ENCODE results near the gene MGAT3. TPM values are rescaled to one million over a fixed set of nuclear protein-coding genes. Genes with fewer than 3 reads are reported as not detected.

Gene MGAT3
- total RNA-seq, 4 donors from 2014 or later: 1.2 to 7.1 (median 3.6) TPM

DNA sequence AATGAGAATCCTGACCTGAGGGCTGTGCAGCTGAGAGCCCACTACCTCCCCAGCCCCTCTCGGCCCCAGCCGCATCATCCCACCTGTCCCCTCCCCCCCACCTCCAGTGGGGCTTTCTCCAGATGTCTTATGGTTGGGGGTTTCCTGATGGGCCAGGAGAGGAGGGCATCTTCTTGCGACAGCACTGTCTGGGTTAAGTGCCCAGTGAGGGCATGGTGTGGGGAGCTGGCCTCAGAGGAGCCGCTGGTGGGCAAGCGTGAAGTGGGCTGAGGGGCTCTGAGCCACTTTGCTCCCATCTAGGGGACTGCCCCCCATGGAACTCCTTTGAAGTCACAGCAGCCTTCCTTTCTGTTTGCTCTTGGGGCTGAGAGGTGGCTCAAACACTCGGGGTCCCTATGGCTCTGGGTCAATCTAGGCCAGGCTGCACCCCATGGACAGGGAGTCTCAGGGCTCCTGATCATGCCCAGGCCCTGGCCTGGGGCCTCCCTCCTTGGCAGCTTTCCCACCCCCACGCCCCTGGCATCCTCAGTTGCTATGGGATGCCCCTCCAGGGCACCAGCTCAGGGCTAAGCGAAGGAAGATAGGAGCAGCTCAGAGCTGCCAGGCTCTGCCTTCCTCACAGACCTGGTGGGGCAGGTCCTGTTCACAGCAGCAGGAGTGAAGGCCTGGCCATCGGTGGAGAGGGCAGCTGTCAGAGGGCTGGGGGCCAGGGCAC is 34.3 kb downstream of the MGAT3 start:
- Histone ChIP-seq H3K4me3 (no peak overlapping the region), H3K4me1 (peaks cover 1 to 20% (median 13%) of the 10 kb centered on the region in 4 donors), H3K9me3 (no peaks in the 10 kb centered on the region), H3K27ac (replicated peaks in 1 of 4) (no peak overlapping the region), H3K36me3 (peaks cover 0 to 13% (median 0%) of the 10 kb centered on the region in 4 donors), H3K27me3 (peaks cover 0 to 9% (median 0%) of the 10 kb centered on the region in 4 donors)
- TF ChIP-seq POLR2A (IDR thresholded peaks at IDR 0.05; ENCODE audit: low read depth): no peak
- TF ChIP-seq EP300 (IDR thresholded peaks at IDR 0.05): no peak
- TF ChIP-seq POLR2AphosphoS5 (IDR thresholded peaks at IDR 0.05): no peak
- TF ChIP-seq, protein P1, sequence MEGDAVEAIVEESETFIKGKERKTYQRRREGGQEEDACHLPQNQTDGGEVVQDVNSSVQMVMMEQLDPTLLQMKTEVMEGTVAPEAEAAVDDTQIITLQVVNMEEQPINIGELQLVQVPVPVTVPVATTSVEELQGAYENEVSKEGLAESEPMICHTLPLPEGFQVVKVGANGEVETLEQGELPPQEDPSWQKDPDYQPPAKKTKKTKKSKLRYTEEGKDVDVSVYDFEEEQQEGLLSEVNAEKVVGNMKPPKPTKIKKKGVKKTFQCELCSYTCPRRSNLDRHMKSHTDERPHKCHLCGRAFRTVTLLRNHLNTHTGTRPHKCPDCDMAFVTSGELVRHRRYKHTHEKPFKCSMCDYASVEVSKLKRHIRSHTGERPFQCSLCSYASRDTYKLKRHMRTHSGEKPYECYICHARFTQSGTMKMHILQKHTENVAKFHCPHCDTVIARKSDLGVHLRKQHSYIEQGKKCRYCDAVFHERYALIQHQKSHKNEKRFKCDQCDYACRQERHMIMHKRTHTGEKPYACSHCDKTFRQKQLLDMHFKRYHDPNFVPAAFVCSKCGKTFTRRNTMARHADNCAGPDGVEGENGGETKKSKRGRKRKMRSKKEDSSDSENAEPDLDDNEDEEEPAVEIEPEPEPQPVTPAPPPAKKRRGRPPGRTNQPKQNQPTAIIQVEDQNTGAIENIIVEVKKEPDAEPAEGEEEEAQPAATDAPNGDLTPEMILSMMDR (IDR thresholded peaks at IDR 0.05): no peak
- intact Hi-C loops (cut with DNase I): no loop called here
- DNase-seq (ENCODE audit: extremely low spot score): no peak
- 90% methylated on average over 7 of the region's 9 CpGs for WGBS

DNA sequence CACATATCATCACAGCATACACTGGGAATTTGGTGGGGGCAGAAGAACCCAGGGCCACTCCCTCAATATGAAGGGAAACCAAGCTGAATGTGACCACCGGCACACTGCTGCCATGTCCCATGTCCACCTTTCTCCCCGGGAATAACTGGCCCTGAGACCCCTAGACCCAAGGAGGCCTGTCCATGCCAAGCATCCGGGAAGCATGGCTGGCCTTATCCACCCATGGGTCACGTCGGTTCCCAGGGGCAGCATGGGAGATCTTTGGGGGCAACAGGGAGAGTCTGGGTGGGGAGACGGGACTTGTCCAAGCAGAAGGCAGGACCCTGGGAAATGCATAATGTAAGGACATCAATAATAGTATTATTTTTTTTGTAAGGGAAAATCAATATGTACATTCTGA is 34.9 kb downstream of the MGAT3 start:
- H3K27me3 ChIP-seq: peaks cover 0 to 9% (median 0%) of the 10 kb centered on the region in 4 donors
- H3K9me3 ChIP-seq: no peaks in the 10 kb centered on the region
- DNase-seq (ENCODE audit: extremely low spot score): no peak
- no peak overlapping the region for H3K27ac ChIP-seq (replicated peaks in 1 of 4)
- intact Hi-C loops (cut with DNase I): no loop called here
- WGBS: 93% methylated on average over 6 of the region's 6 CpGs
- TF ChIP-seq, protein P1 (IDR thresholded peaks at IDR 0.05): no peak
- no peak for TF ChIP-seq EP300 (IDR thresholded peaks at IDR 0.05)
- TF ChIP-seq POLR2AphosphoS5 (IDR thresholded peaks at IDR 0.05): no peak
- TF ChIP-seq POLR2A (IDR thresholded peaks at IDR 0.05; ENCODE audit: low read depth): no peak
- peaks cover 3 to 26% (median 18%) of the 10 kb centered on the region in 4 donors for H3K4me1 ChIP-seq
- H3K36me3 ChIP-seq: peaks cover 0 to 13% (median 0%) of the 10 kb centered on the region in 4 donors
- H3K4me3 ChIP-seq: no peak overlapping the region

DNA sequence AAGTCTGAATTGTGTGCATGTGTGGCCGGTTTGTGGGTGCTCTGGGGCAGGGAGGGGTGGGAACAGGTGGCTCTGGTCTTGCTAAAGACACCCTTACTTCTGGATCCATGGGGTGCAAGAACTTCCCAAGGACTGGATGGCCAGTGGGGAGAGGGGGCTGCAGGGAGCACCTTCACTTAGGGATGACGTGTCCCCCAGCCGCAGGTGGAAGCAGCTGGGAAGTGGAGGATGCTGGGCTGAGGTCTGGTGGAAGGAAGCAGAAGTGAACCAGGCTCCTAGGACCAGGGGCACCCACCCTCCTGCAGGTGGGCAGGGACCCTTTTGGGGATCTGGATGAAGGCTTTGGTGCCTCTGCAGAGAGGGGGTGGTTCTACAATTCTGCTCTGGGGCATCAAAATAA is 35.4 kb downstream of the MGAT3 start:
- WGBS: 68% methylated on average over 3 of the region's 3 CpGs
- no peak for DNase-seq (ENCODE audit: extremely low spot score)
- H3K27me3 ChIP-seq: peaks cover 0 to 9% (median 0%) of the 10 kb centered on the region in 4 donors
- H3K4me3 ChIP-seq: no peak overlapping the region
- no peak for TF ChIP-seq POLR2AphosphoS5 (IDR thresholded peaks at IDR 0.05)
- no peak for TF ChIP-seq POLR2A (IDR thresholded peaks at IDR 0.05; ENCODE audit: low read depth)
- TF ChIP-seq, protein P1 (IDR thresholded peaks at IDR 0.05): no peak
- no peak for TF ChIP-seq EP300 (IDR thresholded peaks at IDR 0.05)
- H3K9me3 ChIP-seq: no peaks in the 10 kb centered on the region
- intact Hi-C loops (cut with DNase I): no loop called here
- no peak overlapping the region for H3K27ac ChIP-seq (replicated peaks in 1 of 4)
- H3K36me3 ChIP-seq: peaks cover 0 to 13% (median 0%) of the 10 kb centered on the region in 4 donors
- H3K4me1 ChIP-seq: peaks cover 3 to 27% (median 20%) of the 10 kb centered on the region in 4 donors

DNA sequence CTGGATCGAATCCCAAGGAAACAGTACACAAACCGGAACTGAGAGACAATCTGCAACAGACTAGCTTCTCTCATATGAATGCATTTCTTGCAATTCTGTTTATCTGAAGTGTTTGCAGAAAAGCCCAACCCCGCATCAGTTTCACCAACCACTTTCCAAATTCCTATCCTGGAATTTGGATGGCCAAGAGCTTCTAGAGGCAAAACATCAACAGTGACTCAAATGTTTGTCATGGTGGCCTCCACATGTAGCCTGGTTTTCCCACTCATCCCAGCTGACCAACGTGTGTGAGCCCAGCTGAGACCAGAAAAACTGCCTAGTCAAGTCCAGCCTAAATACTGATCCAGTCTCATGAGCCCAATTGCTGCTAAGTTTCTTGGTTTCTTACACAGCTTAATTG is 36.9 kb downstream of the MGAT3 start:
- WGBS: 60% methylated on average over 4 of the region's 4 CpGs
- TF ChIP-seq POLR2A (IDR thresholded peaks at IDR 0.05; ENCODE audit: low read depth): no peak
- no peak overlapping the region for H3K27ac ChIP-seq (replicated peaks in 1 of 4)
- H3K9me3 ChIP-seq: no peaks in the 10 kb centered on the region
- peaks cover 11 to 38% (median 26%) of the 10 kb centered on the region in 4 donors for H3K4me1 ChIP-seq
- no peak for DNase-seq (ENCODE audit: extremely low spot score)
- H3K36me3 ChIP-seq: peaks cover 0 to under 1% (median 0%) of the 10 kb centered on the region in 4 donors
- no peak overlapping the region for H3K4me3 ChIP-seq
- intact Hi-C loops (cut with DNase I): loop anchor here (2.0 kb wide), 1 partner anchor 35 kb away; no protein-coding TSS in a partner anchor
- H3K27me3 ChIP-seq: peaks cover 0 to 9% (median 0%) of the 10 kb centered on the region in 4 donors

DNA sequence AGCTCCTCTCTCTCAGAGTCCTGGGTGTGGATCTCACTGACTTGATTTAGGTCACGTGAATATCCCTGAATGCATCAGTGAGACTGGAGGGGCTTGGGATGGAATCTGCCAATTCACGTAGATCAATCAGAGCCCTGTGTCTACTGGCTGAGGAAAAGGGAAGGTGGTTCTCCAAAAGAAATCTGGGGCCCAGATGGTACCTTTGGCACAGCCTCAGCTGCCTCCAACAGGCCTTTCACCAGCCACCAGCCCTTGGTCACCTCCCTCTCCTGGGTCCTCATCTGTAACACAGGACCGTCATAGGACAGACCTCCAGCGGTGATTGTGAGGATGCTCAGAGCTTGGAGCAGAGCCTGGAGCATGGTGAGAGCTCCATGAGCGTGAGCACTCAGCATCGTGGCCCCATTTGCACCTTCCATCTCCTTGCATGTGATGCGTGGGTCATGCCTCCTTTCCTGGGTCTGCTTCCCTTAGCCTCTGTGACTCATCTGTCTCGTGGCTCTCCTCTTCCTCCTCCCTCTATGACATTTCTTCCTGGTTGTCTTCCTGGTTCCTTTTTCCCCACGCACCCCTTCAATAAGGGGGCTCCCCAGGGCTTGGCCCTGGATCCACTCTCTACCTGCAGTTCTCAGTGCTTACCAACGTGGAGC is 37.8 kb downstream of the MGAT3 start:
- WGBS: 71% methylated on average over 10 of the region's 10 CpGs
- no peaks in the 10 kb centered on the region for H3K36me3 ChIP-seq
- no peaks in the 10 kb centered on the region for H3K9me3 ChIP-seq
- TF ChIP-seq POLR2A (IDR thresholded peaks at IDR 0.05; ENCODE audit: low read depth) (no peak), EP300 (IDR thresholded peaks at IDR 0.05) (no peak), POLR2AphosphoS5 (IDR thresholded peaks at IDR 0.05) (no peak)
- TF ChIP-seq, protein P1 (IDR thresholded peaks at IDR 0.05): no peak
- no peak for DNase-seq (ENCODE audit: extremely low spot score)
- H3K4me3 ChIP-seq: no peak overlapping the region
- H3K4me1 ChIP-seq: peaks cover 13 to 39% (median 28%) of the 10 kb centered on the region in 4 donors
- H3K27ac ChIP-seq (replicated peaks in 1 of 4): peak overlapping the region in 1 of 4 donors; percentile 13
- intact Hi-C loops (cut with DNase I): loop anchor here (2.0 kb wide), 1 partner anchor 34 kb away; no protein-coding TSS in a partner anchor
- peaks cover 0 to 9% (median 0%) of the 10 kb centered on the region in 4 donors for H3K27me3 ChIP-seq
